ENCODE results near the gene VWC2L. TPM values are rescaled to one million over a fixed set of nuclear protein-coding genes. Genes with fewer than 3 reads are reported as not detected.

VWC2L gene
- polyA plus RNA-seq, 6 donors from 2014 or later: not detected

DNA sequence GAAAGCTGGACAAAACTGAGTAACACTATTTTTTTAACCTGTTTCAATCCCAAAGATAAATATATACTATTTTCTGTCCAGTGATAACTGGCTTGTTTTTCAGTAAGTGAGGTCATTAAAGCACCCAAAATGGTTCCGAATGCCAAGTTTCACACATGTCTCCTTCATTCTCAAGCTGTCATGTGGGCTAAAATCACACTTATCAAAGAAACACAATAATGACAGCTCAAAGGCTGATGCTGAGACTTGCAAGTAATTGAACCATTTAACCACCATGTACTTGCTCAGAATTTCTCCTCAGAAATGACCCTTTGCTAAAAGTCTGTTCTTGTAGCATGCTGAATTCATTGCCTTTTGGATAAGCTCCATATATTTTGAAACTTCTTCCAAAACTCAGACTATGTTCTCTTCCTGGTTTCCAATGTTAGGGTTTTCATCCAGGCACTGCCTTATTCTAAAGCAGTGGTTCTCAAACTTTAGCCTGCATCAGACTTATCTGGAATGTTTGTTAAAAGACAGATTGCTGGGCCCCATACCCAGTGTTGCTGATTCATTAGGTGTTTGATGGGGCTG, 149.8 kb downstream of the VWC2L start:
- no peaks in the 10 kb centered on the region for H3K9me3 Mint-ChIP-seq
- DNase-seq (no peak), ATAC-seq (ENCODE audit: low read depth in 2 of 2) (no peak)
- no peaks in the 10 kb centered on the region for H3K36me3 Mint-ChIP-seq
- H3K4me3 Mint-ChIP-seq: no peak overlapping the region
- no peak overlapping the region for H3K27ac Mint-ChIP-seq
- no peaks in the 10 kb centered on the region for H3K4me1 Mint-ChIP-seq
- H3K27me3 Mint-ChIP-seq: no peaks in the 10 kb centered on the region

DNA sequence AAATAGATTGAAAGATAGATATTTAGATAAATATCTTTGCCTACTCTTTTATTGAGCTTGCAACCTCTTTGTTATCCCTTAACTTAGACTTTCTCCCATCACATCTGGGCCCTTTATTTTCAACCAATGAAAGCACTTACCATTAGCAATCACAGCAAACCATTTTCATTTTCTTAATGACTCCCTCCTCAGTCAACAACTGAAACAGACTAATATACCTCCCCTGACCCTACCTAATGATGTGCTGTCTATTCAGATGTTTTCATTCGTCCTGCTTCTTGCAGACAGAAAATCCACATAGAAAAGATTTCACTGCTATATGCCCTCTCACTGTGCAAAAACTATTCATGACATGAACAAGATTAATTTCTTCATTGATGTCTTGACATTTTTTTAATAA, 154.4 kb downstream of the VWC2L start:
- ATAC-seq (ENCODE audit: low read depth in 2 of 2) (no peak), DNase-seq (no peak)
- no peak overlapping the region for H3K27ac Mint-ChIP-seq
- H3K27me3 Mint-ChIP-seq: no peaks in the 10 kb centered on the region
- no peak overlapping the region for H3K4me3 Mint-ChIP-seq
- H3K4me1 Mint-ChIP-seq: no peaks in the 10 kb centered on the region
- peaks cover 0 to 17% (median 3%) of the 10 kb centered on the region in 7 donors for H3K9me3 Mint-ChIP-seq
- no peaks in the 10 kb centered on the region for H3K36me3 Mint-ChIP-seq

DNA sequence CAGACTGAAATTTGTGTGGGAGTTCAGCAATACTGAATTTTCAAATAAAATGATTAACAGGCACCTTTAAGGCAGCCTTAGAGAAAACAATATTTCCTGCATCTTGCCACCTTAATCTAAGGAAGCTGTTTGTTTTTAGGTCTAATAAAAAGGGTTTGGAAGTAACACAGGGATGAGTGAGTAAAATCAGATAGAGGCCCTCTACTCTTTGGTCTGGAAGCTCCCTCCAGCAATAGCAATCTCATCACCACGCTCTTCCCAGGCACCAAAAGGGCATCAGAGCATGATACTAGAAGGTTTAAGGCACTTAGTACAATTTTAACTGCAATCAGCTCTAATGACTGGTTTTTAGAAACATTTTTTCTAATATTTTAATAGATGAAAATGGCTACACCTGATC, 155.6 kb downstream of the VWC2L start:
- H3K9me3 Mint-ChIP-seq: peaks cover 0 to 17% (median 3%) of the 10 kb centered on the region in 7 donors
- ATAC-seq (ENCODE audit: low read depth in 2 of 2): no peak
- no peak overlapping the region for H3K27ac Mint-ChIP-seq
- no peaks in the 10 kb centered on the region for H3K36me3 Mint-ChIP-seq
- no peaks in the 10 kb centered on the region for H3K27me3 Mint-ChIP-seq
- H3K4me1 Mint-ChIP-seq: no peaks in the 10 kb centered on the region
- no peak for DNase-seq
- H3K4me3 Mint-ChIP-seq: no peak overlapping the region

DNA sequence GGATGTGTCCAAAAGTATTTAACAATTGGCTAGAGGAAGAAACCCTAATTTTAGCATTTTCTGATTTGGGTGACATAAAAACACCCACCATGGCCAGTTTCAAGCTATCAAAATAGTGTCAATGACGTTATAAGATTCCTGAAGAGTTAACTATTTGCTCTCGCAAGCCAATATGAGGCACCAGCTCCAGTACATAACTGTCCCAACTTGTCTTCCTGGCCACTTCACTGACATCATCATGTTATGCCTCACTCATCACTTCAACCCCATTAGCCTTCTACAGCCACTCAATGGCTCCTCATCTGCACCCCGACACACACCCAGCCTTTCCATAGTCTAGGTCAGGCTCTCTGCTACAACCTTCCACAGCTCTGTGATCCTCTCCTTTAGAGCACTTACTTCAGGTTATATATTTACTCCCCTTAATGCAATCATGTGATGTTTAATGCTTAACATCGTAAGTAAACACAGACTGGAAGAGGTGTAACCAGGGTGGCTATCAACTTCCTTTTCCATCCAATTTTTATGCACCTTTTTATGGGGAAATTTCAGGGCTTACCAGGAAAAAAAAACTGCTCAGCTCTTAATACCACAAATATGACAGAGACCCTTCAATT, 158.7 kb downstream of the VWC2L start:
- ATAC-seq (ENCODE audit: low read depth in 2 of 2) (no peak), DNase-seq (no peak)
- Mint-ChIP-seq H3K27me3 (no peaks in the 10 kb centered on the region), H3K4me1 (peaks cover 1 to 4% (median 2%) of the 10 kb centered on the region in 3 donors), H3K27ac (peak overlapping the region in 1 of 6 donors; percentile 18), H3K36me3 (no peaks in the 10 kb centered on the region), H3K9me3 (peaks cover 0 to 17% (median 3%) of the 10 kb centered on the region in 7 donors), H3K4me3 (no peak overlapping the region)

DNA sequence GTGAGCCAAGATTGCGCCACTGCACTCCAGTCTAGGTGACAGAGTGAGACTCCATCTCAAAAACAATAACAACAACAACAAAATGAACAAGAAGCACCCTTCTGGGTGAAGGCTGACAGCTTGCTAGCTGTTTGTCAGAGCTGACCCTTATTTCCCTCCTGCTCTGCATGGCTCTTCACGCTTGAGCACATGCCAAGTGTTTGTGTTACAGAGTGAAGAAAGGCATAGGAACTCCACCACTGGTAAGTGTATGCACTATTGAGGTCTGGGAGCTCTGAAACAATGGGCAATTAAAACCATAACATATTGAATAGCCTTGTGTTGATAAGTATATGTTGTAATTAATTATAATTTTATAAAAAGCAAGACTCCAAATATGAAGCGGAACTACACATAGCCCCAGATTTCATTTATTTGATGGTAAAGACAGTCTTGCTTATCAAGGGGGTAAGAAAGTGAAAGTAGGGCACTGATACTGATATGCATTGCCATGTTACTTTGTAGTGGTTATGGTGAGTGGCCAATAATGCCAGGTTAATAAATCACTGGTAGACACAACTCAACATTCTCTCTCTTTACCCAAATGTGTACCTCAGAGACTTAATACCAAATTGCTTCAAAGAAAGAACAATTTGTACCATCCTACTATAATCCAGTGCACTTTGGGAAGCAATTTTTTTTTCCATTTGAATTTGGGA, 163.4 kb downstream of the VWC2L start:
- Mint-ChIP-seq H3K4me3 (peak overlapping the region in 2 of 8 donors; percentile 13 to 17), H3K36me3 (no peaks in the 10 kb centered on the region), H3K27ac (no peak overlapping the region), H3K4me1 (peaks cover 11 to 13% (median 12%) of the 10 kb centered on the region in 3 donors), H3K9me3 (peaks cover 0 to 3% (median 0%) of the 10 kb centered on the region in 7 donors), H3K27me3 (no peaks in the 10 kb centered on the region)
- DNase-seq: no peak
- ATAC-seq (ENCODE audit: low read depth in 2 of 2): peak in 1 of 2 donors; percentile 23

DNA sequence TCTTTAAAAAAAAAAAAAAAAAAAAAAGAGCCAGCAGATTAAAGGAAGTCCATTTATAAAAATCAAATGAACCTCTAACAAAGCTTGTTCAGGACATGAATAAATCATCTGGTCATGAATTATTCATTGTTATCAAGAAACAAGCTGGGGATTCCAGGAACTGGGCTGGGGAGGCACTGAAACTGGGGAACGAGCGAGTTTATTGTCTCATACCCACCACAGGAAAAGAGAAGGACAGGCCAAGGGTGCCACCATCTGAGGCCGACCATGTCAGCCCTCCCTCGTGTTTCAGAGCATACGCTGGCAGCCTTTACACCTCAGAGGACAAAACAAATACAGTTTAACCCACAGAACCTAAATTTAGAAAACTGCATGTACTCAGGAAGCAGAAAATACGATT, 164.2 kb downstream of the VWC2L start:
- no peaks in the 10 kb centered on the region for H3K9me3 Mint-ChIP-seq
- no peak for DNase-seq
- ATAC-seq (ENCODE audit: low read depth in 2 of 2): no peak
- peaks cover 11 to 13% (median 12%) of the 10 kb centered on the region in 3 donors for H3K4me1 Mint-ChIP-seq
- H3K27ac Mint-ChIP-seq: no peak overlapping the region
- H3K27me3 Mint-ChIP-seq: no peaks in the 10 kb centered on the region
- H3K4me3 Mint-ChIP-seq: peak overlapping the region in 6 of 8 donors; percentile 4 to 61 (median 47)
- no peaks in the 10 kb centered on the region for H3K36me3 Mint-ChIP-seq

DNA sequence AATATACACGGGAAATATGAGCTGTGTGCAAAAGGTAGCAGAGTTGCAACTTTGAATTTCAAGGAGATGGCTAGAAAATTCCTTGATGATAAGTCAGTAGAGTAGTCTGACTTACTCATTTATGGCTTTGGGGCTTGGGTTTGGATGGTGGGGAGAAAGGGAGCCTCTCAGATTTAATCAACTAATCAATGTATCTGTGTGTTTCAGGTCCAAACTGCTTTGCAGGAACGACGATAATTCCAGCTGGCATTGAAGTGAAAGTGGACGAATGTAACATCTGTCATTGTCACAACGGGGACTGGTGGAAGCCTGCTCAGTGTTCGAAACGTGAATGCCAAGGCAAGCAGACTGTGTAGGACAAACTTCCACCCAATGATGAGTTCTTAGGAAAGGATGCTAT, 164.6 kb downstream of the VWC2L start:
- ATAC-seq (ENCODE audit: low read depth in 2 of 2): no peak
- Mint-ChIP-seq H3K4me1 (peaks cover 11 to 13% (median 12%) of the 10 kb centered on the region in 3 donors), H3K27me3 (no peaks in the 10 kb centered on the region), H3K27ac (no peak overlapping the region), H3K9me3 (no peaks in the 10 kb centered on the region), H3K36me3 (no peaks in the 10 kb centered on the region), H3K4me3 (peak overlapping the region in 5 of 8 donors; percentile 4 to 60 (median 18))
- no peak for DNase-seq

DNA sequence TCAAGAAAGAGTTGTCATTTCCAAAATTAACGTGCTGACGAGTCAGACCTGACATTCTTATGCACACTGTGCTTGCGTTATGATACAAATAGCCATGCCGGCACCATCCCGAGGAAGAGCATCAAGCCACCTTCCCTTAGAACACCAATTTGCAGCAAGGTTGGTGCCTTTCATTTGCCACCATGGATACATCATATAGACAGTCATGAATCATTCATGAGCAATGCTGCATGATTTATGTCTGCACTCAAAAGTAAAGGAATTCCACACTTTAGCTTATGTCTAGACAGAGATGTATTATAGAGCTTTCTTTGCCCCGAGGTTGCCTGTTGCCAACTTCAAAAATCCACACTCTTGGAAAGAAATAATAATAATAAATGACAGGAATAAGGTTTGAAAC, 166.9 kb downstream of the VWC2L start:
- H3K4me3 Mint-ChIP-seq: no peak overlapping the region
- H3K27me3 Mint-ChIP-seq: no peaks in the 10 kb centered on the region
- DNase-seq (no peak), ATAC-seq (ENCODE audit: low read depth in 2 of 2) (no peak)
- H3K36me3 Mint-ChIP-seq: no peaks in the 10 kb centered on the region
- no peaks in the 10 kb centered on the region for H3K9me3 Mint-ChIP-seq
- H3K27ac Mint-ChIP-seq: peak overlapping the region in 1 of 6 donors; percentile 17
- H3K4me1 Mint-ChIP-seq: peaks cover 11 to 13% (median 12%) of the 10 kb centered on the region in 3 donors

DNA sequence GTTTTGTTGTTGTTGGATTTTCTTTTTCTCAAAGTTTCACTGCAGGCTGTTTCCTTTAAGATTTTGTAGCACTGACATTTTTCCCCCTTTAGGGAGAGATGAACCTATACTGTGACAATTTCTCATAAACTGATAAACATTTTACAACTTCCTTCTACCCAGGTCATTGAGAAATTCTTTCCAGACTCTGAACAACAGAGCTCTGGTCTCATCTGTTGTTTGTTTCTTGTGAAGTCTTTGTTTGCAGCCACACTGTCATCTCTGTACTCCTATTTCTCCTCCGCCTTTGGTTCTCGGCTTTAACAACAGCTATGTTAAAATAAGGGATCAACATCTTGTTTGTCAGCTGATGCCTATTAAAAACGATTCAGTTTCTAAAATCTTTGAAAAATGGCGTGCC, 167.6 kb downstream of the VWC2L start:
- Mint-ChIP-seq H3K27me3 (no peaks in the 10 kb centered on the region), H3K4me1 (peaks cover 11 to 13% (median 12%) of the 10 kb centered on the region in 3 donors), H3K36me3 (no peaks in the 10 kb centered on the region), H3K4me3 (no peak overlapping the region), H3K27ac (no peak overlapping the region), H3K9me3 (no peaks in the 10 kb centered on the region)
- DNase-seq (no peak), ATAC-seq (ENCODE audit: low read depth in 2 of 2) (no peak)

DNA sequence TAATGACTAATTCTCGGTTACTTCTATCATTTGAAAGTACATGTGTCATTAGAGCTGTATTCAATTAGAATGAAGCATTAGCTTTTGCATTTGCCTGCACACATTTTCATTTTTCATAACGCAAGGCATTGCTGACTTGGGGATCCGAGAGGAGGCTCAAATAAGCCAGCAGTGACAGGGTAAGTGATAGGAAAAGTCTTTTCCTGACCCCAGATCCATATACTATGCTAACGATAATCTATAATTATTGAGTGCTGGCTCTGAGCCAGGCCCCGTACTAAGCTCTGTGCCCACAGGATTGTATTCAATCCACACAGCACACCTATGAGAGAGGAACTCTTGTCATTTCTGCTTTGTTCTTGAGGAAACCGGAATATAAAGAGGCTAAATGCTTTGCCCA, 168.2 kb downstream of the VWC2L start:
- no peaks in the 10 kb centered on the region for H3K36me3 Mint-ChIP-seq
- no peaks in the 10 kb centered on the region for H3K9me3 Mint-ChIP-seq
- ATAC-seq (ENCODE audit: low read depth in 2 of 2): no peak

DNA sequence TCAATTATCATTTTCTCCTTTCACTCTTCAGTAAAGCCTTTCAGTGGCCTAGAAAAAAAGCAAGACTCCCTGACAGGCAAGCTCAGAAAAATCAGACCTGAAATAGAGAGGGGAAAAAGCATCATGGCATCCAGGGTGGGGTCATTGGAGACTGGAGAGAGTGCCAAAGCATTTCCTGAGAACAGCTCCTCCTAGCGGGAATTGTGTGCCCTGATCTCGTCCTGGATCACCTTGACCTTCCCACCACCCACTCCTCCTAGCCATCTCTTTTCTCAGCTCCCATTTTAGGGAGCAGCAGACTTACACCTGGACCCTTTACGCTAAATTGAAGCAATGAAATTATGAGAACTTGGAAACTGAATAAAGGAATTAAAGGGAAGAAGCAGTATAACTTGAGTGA, 176.6 kb downstream of the VWC2L start:
- Mint-ChIP-seq H3K36me3 (no peaks in the 10 kb centered on the region), H3K27me3 (no peaks in the 10 kb centered on the region), H3K4me3 (no peak overlapping the region), H3K4me1 (no peaks in the 10 kb centered on the region), H3K9me3 (peaks cover 0 to 5% (median 0%) of the 10 kb centered on the region in 7 donors), H3K27ac (peak overlapping the region in 1 of 6 donors; percentile 37)
- ATAC-seq (ENCODE audit: low read depth in 2 of 2): no peak
- DNase-seq: no peak

More for the DNA sequence above, 168.2 kb downstream of the VWC2L start:
- Mint-ChIP-seq H3K27ac (no peak overlapping the region), H3K4me3 (no peak overlapping the region), H3K4me1 (peaks cover 10 to 13% (median 12%) of the 10 kb centered on the region in 3 donors), H3K27me3 (no peaks in the 10 kb centered on the region)
- no peak for DNase-seq

DNA sequence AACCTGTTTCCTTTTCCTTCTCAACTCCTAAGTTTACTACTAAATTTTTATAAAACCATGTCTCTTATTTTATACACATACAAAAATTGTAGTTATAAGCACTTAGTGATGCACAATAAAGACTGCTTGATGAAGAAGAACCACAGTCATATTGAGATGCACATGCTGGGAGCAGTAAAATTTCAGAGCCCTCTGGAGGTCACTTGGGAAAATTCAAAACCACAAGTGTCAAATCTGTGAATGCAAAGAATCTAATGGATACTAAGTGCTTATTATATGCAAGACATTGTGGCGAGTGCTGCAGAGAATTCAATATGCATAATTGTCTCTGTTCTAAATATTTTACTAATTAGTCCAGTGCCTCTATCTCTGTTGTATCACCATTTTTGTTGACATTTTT, 180.5 kb downstream of the VWC2L start:
- Mint-ChIP-seq H3K4me1 (no peaks in the 10 kb centered on the region), H3K36me3 (no peaks in the 10 kb centered on the region), H3K9me3 (peaks cover 0 to 5% (median 0%) of the 10 kb centered on the region in 7 donors), H3K27me3 (no peaks in the 10 kb centered on the region), H3K27ac (no peak overlapping the region), H3K4me3 (no peak overlapping the region)
- ATAC-seq (ENCODE audit: low read depth in 2 of 2) (no peak), DNase-seq (no peak)

DNA sequence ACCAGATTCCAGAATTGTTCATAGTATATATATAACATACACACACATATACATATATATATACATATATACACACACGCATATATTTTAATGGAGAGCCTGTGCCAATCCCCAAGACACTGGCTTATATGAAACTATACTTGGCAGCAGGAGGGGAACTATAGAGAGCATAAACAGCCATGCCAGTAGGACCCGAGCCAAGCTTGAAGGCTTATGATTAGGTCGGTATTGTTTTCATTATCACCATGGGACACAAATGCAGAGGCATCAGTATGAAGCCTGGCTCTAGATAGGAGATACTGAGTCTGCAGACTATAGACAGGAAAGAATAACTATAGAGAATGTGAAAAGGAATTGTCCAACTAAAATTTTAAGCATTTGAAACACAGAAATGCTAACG, 181.2 kb downstream of the VWC2L start:
- no peak for DNase-seq
- H3K9me3 Mint-ChIP-seq: peaks cover 0 to 5% (median 0%) of the 10 kb centered on the region in 7 donors

DNA sequence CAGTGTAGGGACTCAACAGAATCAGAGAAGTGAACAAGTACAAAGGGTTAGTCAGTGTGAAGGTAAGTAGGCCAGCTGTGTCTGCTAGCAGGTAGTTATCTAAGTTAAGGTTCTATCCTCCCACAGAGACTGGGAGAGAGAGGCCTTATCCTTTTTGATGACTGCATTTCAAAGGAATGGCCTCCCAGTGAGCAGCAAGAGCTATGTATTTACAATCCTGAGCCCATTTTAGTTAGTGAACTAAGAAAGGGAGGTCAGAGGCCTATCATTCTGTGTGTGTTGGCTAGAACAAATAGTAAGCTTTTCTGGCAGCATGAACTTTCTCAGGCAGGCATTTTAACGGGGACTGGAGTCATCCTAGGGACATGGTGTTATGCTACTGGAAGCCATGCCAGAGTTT, 182.9 kb downstream of the VWC2L start:
- H3K36me3 Mint-ChIP-seq: no peaks in the 10 kb centered on the region
- no peak overlapping the region for H3K27ac Mint-ChIP-seq
- ATAC-seq (ENCODE audit: low read depth in 2 of 2): no peak
- H3K9me3 Mint-ChIP-seq: peaks cover 0 to 5% (median 0%) of the 10 kb centered on the region in 7 donors
- no peak overlapping the region for H3K4me3 Mint-ChIP-seq
- DNase-seq: no peak
- no peaks in the 10 kb centered on the region for H3K27me3 Mint-ChIP-seq
- H3K4me1 Mint-ChIP-seq: no peaks in the 10 kb centered on the region

More for the DNA sequence above, 181.2 kb downstream of the VWC2L start:
- H3K27ac Mint-ChIP-seq: no peak overlapping the region
- no peak for ATAC-seq (ENCODE audit: low read depth in 2 of 2)
- no peaks in the 10 kb centered on the region for H3K36me3 Mint-ChIP-seq
- H3K4me3 Mint-ChIP-seq: no peak overlapping the region
- no peaks in the 10 kb centered on the region for H3K4me1 Mint-ChIP-seq
- no peaks in the 10 kb centered on the region for H3K27me3 Mint-ChIP-seq
